GM21390 (cell line): ENCODE results near the gene NUP93.
A peak's percentile ranks its signal among the peaks of the same experiment; 100 is the strongest.

Experiments used
- ATAC-seq: cut with Tn5 transposase; IDR thresholded peaks from one replicate; pipeline ENCODE4 v1.9.1; 2021; ENCODE audit not compliant: unreplicated experiment

Gene NUP93

GRCh38 chr16:56729735-56730662 is at the start of gene NUP93:
Gene NUP93, plus strand, starts transcription at chr16:56730129. Its CDS starts 18,119 bp downstream, at chr16:56748248.
- ATAC-seq = peak; percentile 80

DNA sequence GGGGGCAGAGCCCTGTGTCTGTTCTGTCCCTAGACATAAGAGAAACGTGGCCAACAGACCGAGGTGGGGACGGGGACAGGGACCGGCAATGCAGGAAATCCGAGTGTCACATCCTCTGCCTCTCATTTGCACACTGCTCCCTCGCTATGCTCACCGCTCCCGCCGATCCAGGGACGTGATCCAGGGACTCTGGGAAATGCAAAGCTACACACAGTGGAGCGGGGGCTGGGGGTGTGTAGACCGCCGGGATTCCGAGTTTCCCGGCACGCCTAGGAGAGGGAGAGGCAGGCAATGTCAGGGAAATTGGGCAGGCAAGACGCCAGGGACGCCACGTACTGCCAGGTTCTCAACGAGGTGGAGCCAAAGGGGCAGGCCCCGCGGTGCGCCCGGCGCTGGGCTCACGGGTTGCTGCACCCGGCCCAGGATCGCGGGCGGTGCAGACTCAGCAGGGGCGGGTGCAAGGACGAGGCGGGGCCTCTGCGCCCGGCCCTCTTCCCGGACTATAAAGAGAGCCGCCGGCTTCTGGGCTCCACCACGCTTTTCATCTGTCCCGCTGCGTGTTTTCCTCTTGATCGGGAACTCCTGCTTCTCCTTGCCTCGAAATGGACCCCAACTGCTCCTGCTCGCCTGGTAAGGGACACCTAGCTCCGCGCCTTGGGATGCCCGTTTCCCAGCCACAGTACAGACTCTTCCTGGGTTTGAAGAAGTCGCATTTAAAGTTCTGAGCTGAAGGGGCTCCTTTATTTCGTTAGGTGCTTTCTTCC is 47.8 kb upstream of the NUP93 start, which contains the start of gene MT1X:
Gene MT1X (plus strand): TSS at position 532 of the 764 bp plus-strand sequence. CDS start 71 bp downstream, at position 603.
- peak; percentile 98 for ATAC-seq

DNA sequence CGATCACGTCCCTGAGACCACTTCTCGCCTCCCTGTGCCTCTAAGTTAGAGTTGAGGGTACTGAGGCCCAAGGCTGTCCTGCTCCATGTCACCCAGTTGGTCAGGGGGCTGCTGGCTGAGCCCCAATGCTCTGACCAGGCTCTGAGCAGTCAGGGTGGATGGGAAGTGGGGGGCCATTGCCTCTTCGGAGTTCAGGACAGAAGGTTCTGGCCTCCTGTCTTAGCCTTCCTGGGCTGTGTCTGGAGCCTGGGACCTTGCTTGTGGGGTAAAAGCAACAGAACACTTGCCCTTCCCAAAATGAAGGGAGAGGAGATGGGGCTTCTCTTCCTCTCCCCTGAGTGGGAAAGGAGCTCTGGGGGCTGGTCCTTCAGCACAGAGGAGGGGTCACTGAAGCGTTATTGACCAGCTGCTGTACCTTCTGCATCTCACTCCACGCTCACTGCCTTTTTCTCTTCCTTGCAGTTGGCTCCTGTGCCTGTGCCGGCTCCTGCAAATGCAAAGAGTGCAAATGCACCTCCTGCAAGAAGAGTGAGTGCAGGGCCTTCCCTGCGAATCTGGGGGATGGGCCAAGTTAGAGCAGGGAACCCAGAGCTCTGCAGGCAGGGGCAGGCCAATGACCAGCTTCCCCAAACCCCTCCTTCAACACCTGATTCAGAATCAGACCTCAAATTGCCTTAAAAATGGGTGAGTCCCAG is 47.1 kb upstream of the NUP93 start:
- no peak for ATAC-seq

DNA sequence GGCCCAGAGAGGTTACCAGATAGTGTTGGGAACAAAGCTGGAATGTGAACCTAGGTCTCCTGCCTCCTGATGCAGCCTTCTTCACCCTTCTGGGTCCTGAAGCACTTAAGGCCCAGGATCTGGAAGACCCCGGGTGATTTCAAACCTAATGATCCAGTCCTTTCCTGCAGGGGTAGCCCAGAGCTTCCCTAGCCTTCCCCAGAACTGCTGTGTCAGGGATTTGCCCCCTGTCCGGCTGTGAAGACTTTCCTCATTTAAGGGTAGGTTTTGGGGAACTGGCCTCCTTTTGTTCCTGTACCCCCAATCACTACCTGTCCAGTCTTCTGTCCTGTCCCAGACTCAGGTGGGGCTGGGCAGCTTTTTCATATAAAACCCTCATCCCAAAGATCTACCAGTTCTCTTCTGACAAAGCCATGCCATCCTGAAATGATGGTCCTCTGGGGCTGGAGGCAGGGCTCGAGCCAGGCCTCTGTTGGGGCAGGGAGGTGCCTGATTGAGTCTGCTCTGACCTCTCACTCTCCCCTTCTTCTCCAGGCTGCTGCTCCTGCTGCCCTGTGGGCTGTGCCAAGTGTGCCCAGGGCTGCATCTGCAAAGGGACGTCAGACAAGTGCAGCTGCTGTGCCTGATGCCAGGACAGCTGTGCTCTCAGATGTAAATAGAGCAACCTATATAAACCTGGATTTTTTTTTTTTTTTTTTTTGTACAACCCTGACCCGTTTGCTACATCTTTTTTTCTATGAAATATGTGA is 46.3 kb upstream of the NUP93 start:
- ATAC-seq = no peak

DNA sequence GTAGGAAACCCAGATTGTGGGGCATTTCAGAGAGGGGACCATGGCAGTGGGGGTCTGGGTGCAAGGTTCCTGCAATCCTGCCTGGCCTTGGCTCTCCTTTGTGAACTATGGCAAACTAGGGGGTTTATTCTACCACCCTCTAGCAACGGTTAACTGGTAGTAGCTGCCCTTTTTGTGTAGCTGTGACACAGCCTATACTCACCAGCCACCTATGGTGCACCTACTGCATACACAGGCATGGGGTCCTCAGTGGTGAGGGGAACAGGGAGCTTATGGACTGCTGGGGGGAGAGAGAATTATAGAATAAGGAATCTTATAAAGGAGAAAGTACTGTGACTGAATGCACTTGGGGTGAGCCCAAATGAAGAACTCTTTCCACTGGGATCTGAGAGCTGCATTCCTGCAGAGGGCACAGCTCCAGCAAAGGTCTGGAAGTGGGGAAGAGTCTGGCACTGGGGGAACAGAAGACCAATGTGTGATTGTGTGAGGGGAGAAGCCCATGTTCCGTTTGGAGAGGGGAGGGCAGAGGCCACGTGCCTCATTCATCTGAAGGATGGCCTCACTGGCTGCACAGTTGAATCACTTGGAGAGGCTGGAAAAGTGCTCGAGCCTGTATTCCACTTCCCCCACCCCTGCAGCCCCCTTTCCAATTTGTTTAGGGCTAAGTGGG is 45.5 kb upstream of the NUP93 start:
- no peak for ATAC-seq

GRCh38 chr16:56684926-56685590 is 44.9 kb upstream of the NUP93 start:
- ATAC-seq = no peak

DNA sequence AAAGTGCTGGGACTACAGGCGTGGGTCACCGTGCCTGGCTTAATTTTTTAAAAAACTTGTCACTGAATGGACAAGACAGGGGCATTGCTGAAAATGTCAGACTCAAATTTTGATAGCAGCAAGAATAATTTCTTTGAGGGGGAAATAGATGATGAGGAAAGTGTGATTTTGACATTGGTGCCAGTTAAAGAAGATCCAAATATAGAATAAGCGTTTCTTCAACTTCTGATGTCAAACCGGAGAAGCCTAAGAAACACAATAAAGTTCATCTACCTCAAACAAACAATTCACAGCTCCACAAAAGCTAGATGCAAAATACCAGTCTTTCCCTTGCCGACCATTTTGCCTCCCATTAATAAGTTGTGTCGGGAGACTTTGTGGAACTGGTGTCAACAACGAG is 43.2 kb upstream of the NUP93 start:
- ATAC-seq = no peak

- no peak for ATAC-seq
Measured at GRCh38 chr16:56688762-56689161, 41.2 kb upstream of the NUP93 start.

DNA sequence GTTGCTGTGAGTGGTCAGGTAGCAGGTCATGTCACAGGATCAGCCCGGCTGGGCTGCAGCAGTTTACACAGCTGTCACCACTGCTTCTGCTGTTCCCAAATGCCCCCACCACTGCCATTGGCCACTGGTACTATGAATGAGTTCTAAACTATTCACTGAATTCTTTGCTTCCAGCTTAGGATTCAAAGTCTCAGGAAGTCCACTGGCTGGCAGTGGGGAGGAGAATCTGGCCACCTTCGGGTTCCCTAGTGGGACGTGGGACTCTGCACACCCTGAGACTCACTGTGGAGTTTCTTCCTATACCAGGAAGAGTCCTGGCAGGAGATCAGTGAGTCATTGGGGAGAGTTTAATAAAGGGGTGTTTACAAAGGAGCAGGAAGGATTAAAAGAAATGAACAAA is 40.8 kb upstream of the NUP93 start:
- ATAC-seq = no peak

DNA sequence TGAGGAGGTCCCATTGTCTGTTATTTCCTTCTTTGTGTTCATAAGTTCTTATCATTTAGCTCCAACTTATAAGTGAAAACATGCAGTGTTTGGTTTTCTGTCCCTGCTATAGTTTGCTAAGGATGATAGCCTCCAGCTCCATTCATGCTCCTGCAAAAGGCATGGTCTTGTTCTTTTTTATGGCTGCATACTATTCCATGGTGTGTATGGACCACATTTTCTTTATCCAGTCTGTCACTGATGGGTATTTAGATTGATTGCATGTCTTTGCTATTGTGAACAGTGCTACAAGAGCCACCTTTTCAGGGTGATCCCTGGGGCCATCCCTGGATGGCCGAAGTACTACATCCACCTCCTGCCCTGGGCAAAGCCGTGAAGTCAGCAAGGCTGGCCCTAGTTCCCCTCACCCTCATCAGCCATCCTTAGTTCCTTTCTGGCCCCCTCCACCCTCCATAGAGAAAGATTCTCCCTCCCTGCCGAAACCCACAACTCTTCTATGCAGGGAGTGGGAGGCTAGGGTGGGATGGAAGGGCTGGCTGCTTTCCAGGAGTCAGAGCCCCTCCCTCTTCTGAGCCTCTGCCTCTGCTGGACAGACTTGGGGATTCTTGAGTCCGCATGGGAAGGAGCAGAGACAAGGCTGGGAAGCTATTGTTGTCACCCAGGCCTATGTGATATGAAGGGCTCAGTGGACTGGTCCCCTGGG is 39.4 kb upstream of the NUP93 start:
- ATAC-seq = no peak

- no peak for ATAC-seq
Measured at GRCh38 chr16:56691885-56692284, 38.0 kb upstream of the NUP93 start.

DNA sequence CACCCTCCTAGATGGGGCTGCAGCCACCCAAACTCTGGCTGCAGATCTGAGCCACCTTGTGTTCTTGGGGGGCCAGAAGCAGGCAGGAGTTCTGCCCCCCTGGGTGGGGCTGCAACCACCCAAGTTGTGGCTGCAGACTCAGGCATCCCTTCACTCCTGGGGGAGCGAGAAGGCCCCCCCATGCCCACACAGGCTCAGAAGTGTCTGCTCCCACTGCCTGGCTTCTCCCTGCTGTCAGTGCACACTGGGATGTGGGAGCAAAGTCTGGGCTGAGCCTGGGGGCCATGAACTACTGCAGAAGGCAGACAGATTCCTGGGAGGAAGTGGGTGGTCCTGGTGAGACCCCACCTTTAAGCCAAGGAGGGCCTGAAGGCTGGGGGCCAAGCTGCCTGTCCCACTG is 34.7 kb upstream of the NUP93 start:
- no peak for ATAC-seq

GRCh38 chr16:56697456-56698155 is 32.3 kb upstream of the NUP93 start:
- no peak for ATAC-seq

DNA sequence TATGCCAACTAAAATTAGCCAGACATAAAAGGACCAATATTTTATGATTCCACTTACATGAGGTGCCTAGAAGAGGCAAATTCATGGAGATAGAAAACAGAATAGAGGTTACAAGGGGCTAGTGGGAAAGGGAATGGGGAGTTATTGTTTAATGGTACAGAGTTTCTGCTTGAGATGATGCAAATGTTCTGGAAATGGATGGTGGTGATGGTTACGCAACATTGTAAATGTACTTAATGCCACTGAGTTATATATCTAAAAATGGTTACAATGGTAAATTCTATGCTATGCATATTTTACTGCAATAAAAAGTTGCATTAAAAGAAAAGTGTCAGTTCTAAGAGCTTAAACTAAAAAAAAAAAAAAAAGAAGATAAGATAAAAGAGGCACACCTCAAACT is 29.7 kb upstream of the NUP93 start:
- no peak for ATAC-seq

DNA sequence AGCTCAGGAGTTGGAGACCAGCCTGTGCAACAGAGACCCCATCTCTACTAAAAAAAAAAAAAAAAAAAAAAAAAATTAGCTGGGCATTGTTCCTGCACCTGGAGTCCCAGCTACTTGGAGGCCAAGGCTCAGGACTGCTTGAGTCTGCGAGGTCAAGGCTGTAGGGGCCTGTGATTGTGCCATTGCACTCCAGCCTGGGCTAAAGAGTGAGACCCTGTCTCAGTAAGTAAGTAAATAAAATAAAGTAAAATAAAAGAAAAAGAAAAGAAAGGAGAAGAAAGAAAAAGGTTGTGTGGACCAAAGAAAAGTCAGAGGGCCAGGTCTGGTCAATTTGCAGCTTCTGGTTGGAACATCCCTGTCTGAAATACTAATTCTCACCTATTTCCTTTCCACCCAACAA is 29.3 kb upstream of the NUP93 start:
- ATAC-seq = no peak

DNA sequence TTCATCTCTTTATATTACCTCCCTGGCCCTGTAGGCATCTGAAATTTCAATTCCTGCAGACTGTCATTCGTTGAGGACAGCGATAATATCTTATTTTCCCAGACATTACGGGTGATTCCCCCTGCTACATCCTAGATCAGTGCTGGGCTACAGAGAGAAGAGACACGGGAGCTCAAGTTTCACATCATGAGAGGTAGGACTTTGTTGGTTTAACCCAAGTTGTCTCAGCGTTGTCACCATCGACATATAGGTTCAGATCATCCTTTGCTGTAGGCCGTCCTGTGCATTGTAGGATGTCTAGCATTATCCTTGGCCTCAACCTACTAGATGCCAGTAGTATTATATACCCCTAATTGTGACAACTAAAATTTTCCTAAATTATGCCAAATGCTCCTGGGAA is 28.4 kb upstream of the NUP93 start:
- ATAC-seq = no peak

- ATAC-seq = no peak
Measured at GRCh38 chr16:56702836-56703235, 27.1 kb upstream of the NUP93 start.
